A549 (cell line): Measurements from ENCODE around the gene DDX56. TPM values are rescaled to one million over a fixed set of nuclear protein-coding genes. Genes with fewer than 3 reads are reported as not detected.

Source experiments
- ATAC-seq, 2 experiments: fragments of 200-7000 bp in 1 of 2; fragments of >200 bp in 1 of 2; cut with Nextera tagmentation in 1 of 2; cut with Tn5 transposase in 1 of 2; 3 replicates each; pipeline versions ENCODE4 v1.8.0 to v1.9.1; 2018 to 2020; ENCODE audit warnings: mild to moderate bottlenecking in 1 of 2, moderate library complexity in 1 of 2
- CTCF ChIA-PET: fragments of 300-600 bp; sonication (Branson Sonifier 250); formaldehyde crosslinking; extraction: SDS; loops from one replicate; lab custom pipeline; 2021; ENCODE audit warnings: antibody characterized with exemption, inconsistent platforms; lab: Yijun Ruan, JAX
- POLR2A ChIA-PET: fragments of 350-600 bp; formaldehyde crosslinking; extraction: SDS; loops from one replicate; lab custom pipeline; 2021; ENCODE audit warnings: antibody characterized with exemption, inconsistent platforms; lab: Yijun Ruan, JAX
- DNase-seq, 2 experiments: peaks; one replicate each; pipeline versions ENCODE4 v3.0.0 to v3.0.0-alpha.2; 2011 to 2016; ENCODE audit warnings: low read depth in 1 of 2, low spot score in 1 of 2
- FAIRE-seq: peaks from 2 replicates; lab custom pipeline; 2011; peaks lifted over from hg19 to GRCh38; lab: Jason Lieb, UNC
- H3K27ac ChIP-seq, 2 experiments: fragments of >200 bp; sonication (Bioruptor Twin); formaldehyde crosslinking; 3 replicates each; pipeline ENCODE4 v1.5.1; 2016 to 2017
- H3K4me1 ChIP-seq: fragments of >200 bp; sonication (Bioruptor Twin); formaldehyde crosslinking; 3 replicates; pipeline ENCODE4 v1.6.1; 2016
- H3K4me2 ChIP-seq: fragments of >200 bp; sonication (Bioruptor Twin); formaldehyde crosslinking; 3 replicates; pipeline ENCODE4 v1.6.1; 2016
- H3K4me3 ChIP-seq: fragments of >200 bp; sonication (Bioruptor Twin); formaldehyde crosslinking; 3 replicates; pipeline ENCODE4 v1.5.1; 2016
- H3K9me3 ChIP-seq: fragments of >200 bp; sonication (Bioruptor Twin); formaldehyde crosslinking; 3 replicates; pipeline ENCODE4 v1.6.1; 2016
- BCL3 ChIP-seq: fragments of >200 bp; sonication (Bioruptor Twin); formaldehyde crosslinking; IDR thresholded peaks from 3 replicates; pipeline ENCODE4 v1.6.1; 2016
- CBX8 ChIP-seq: fragments of 200-600 bp; sonication (generic); IDR thresholded peaks from 2 replicates; pipeline ENCODE4 v1.6.1; 2016
- CHD2 ChIP-seq: fragments of 150-350 bp; IDR thresholded peaks from 2 replicates; pipeline ENCODE4 v1.6.1; 2014; ENCODE audit warnings: low read length; ENCODE audit not compliant: partially characterized antibody
- HES2 ChIP-seq: fragments of >200 bp; sonication (Bioruptor Twin); formaldehyde crosslinking; IDR thresholded peaks from 2 replicates; pipeline ENCODE4 v1.6.1; 2016
- HOXA7 ChIP-seq: fragments of 250-450 bp; sonication (Bioruptor Pico); IDR thresholded peaks from 2 replicates; pipeline ENCODE4 v1.5.0; 2020; ENCODE audit warnings: mild to moderate bottlenecking, moderate library complexity
- HOXB13 ChIP-seq: fragments of 250-450 bp; sonication (Bioruptor Pico); IDR thresholded peaks from 2 replicates; pipeline ENCODE4 v1.5.0; 2020; ENCODE audit warnings: low read depth, mild to moderate bottlenecking, moderate library complexity
- HOXB5 ChIP-seq: fragments of 250-450 bp; sonication (Bioruptor Pico); IDR thresholded peaks from 2 replicates; pipeline ENCODE4 v1.5.0; 2020; ENCODE audit warnings: mild to moderate bottlenecking, moderate library complexity
- JUN ChIP-seq, 2 experiments: fragments of >200 bp; sonication (Bioruptor Twin); formaldehyde crosslinking; IDR thresholded peaks; 2 replicates in 1 of 2; 3 replicates in 1 of 2; pipeline ENCODE4 v1.6.1; 2016 to 2017
- MAFK ChIP-seq: fragments of 450-650 bp; IDR thresholded peaks from 2 replicates; pipeline ENCODE4 v1.6.1; 2014; ENCODE audit not compliant: partially characterized antibody
- MAZ ChIP-seq: fragments of 150-350 bp; IDR thresholded peaks from 2 replicates; pipeline ENCODE4 v1.6.1; 2014; ENCODE audit warnings: antibody characterized with exemption, low read depth, low read length, borderline replicate concordance
- NPAS2 ChIP-seq: fragments of 250-450 bp; sonication (Bioruptor Pico); IDR thresholded peaks from 2 replicates; pipeline ENCODE4 v1.8.0; 2022; ENCODE audit warnings: mild to moderate bottlenecking, moderate library complexity, borderline replicate concordance
- PHF8 ChIP-seq: fragments of 200-600 bp; sonication (generic); IDR thresholded peaks from 2 replicates; pipeline ENCODE4 v1.6.1; 2016; ENCODE audit warnings: low read depth, mild to moderate bottlenecking, antibody characterized with exemption, moderate library complexity, borderline replicate concordance
- RAD21 ChIP-seq, 2 experiments: fragments of >200 bp in 1 of 2; sonication (Bioruptor Twin) in 1 of 2; formaldehyde crosslinking in 1 of 2; IDR thresholded peaks in 1 of 2; conservative IDR thresholded peaks in 1 of 2; 2 replicates in 1 of 2; 3 replicates in 1 of 2; pipeline ENCODE4 v1.6.1; 2012 to 2018; ENCODE audit warnings: inconsistent platforms in 1 of 2
- RCOR1 ChIP-seq: fragments of 150-350 bp; IDR thresholded peaks from 2 replicates; pipeline ENCODE4 v1.6.1; 2014; ENCODE audit warnings: antibody characterized with exemption, low read length, low read depth
- REST ChIP-seq: fragments of 200-600 bp; sonication (generic); IDR thresholded peaks from 2 replicates; pipeline ENCODE4 v1.6.1; 2016; ENCODE audit warnings: antibody characterized with exemption, mild to moderate bottlenecking, moderate library complexity
- ZC3H11A ChIP-seq: fragments of 450-650 bp; IDR thresholded peaks from 2 replicates; pipeline ENCODE4 v1.6.1; 2014; ENCODE audit warnings: antibody characterized with exemption, mild to moderate bottlenecking
- ZSCAN20 ChIP-seq: fragments of 250-450 bp; sonication (Bioruptor Pico); IDR thresholded peaks from 2 replicates; pipeline ENCODE4 v1.8.0; 2022; ENCODE audit warnings: mild to moderate bottlenecking, moderate library complexity
- whole genome bisulfite sequencing: methylation state at CpG from one replicate; pipeline ENCODE4 v1.1.6; 2017; ENCODE audit errors: missing lambda C conversion rate; 5-methylcytosine and 5-hydroxymethylcytosine counted together
- polyA plus RNA-seq, 4 experiments: library from polyadenylated mRNA; depleted of rRNA in 3 of 4; stranded (reverse); fragments of >200 nt; fragmentation: RNase III in 1 of 4; extraction: RNeasy Plus Mini Kit Qiagen cat#74134 plus additional on column Dnase treatment in 1 of 4; gene quantifications; 2 replicates in 3 of 4; 3 replicates in 1 of 4; pipeline ENCODE4 v1.2.3, GENCODE V29; 2011 to 2017
- TF ChIP-seq, protein P1 (sequence below): fragments of 150-350 bp; IDR thresholded peaks from 2 replicates; pipeline ENCODE4 v1.6.1; 2014; ENCODE audit warnings: low read depth, mild to moderate bottlenecking, low read length

DDX56 gene
- polyA plus RNA-seq, 2 of the 4 experiments (the other 2 are of a cell fraction), result 96.1 to 97.7 TPM

GRCh38 chr7:44533301-44534055 is 40.2 kb downstream of the DDX56 start:
- WGBS, result 72% methylated on average over 4 of the region's 8 CpGs
- peak; percentile 16 to 38; a peak in 4 of 6 replicates for ATAC-seq

More at GRCh38 chr7:44533301-44534055, 40.2 kb downstream of the DDX56 start:
- no peak for TF ChIP-seq ZSCAN20 (CRISPR knock-in tag)
- TF ChIP-seq, protein P1, sequence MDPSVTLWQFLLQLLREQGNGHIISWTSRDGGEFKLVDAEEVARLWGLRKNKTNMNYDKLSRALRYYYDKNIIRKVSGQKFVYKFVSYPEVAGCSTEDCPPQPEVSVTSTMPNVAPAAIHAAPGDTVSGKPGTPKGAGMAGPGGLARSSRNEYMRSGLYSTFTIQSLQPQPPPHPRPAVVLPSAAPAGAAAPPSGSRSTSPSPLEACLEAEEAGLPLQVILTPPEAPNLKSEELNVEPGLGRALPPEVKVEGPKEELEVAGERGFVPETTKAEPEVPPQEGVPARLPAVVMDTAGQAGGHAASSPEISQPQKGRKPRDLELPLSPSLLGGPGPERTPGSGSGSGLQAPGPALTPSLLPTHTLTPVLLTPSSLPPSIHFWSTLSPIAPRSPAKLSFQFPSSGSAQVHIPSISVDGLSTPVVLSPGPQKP, result no peak
- no peak for TF ChIP-seq RCOR1
- no peak for TF ChIP-seq HES2
- TF ChIP-seq NPAS2, result no peak
- TF ChIP-seq REST, result no peak
- TF ChIP-seq MAZ, result no peak
- no peak for TF ChIP-seq HOXB5
- no peak for TF ChIP-seq CHD2
- TF ChIP-seq RAD21 (conservative IDR thresholded peaks at IDR 0.05 in 1 of 2, IDR thresholded peaks at IDR 0.05 in 1 of 2), result no peak
- TF ChIP-seq BCL3, result no peak
- TF ChIP-seq HOXB13 (CRISPR knock-in tag), result no peak
- no peak for TF ChIP-seq MAFK
- no peak for TF ChIP-seq CBX8
- TF ChIP-seq JUN (IDR thresholded peaks at IDR 0.05), result no peak
- TF ChIP-seq PHF8, result no peak
- no peak for TF ChIP-seq ZC3H11A
- TF ChIP-seq HOXA7 (CRISPR knock-in tag), result no peak
- H3K9me3 ChIP-seq, result no peaks in the 10 kb centered on the region
- ChIA-PET POLR2A (interaction anchor here (1.0 kb wide), 1 partner anchor 42 kb away, joined by 3 read pairs; no protein-coding TSS in a partner anchor), CTCF (interaction anchor here (0.8 to 2.5 kb wide), 5 partner anchors 9 to 26 kb away, joined by 3 to 15 read pairs (median 5); no protein-coding TSS in a partner anchor)
- H3K4me2 ChIP-seq, result no peak overlapping the region
- no peak for DNase-seq
- H3K4me3 ChIP-seq, result no peak overlapping the region
- FAIRE-seq, result no peak
- H3K27ac ChIP-seq, result no peak overlapping the region
- no peaks in the 10 kb centered on the region for H3K4me1 ChIP-seq
